Coronary artery (tissue), 2 donors: ENCODE results near the gene KRT33A.

Experiments
- DNase-seq: peaks from one replicate; pipeline ENCODE4 v3.0.0-alpha.2; 2017; ENCODE audit warnings: low spot score
- H3K27ac ChIP-seq, 2 donors: fragments of 200-600 bp; sonication (generic); one replicate each; pipeline ENCODE4 v1.5.1; 2016 to 2019
- H3K4me3 ChIP-seq: fragments of 200-600 bp; sonication (generic); 2 replicates; pipeline ENCODE4 v1.5.1; 2016; ENCODE audit warnings: mild to moderate bottlenecking, moderate library complexity
- CTCF ChIP-seq: fragments of 200-600 bp; sonication (generic); IDR thresholded peaks from one replicate; pipeline ENCODE4 v1.5.1; 2019; ENCODE audit warnings: antibody characterized with exemption

KRT33A gene

GRCh38 chr17:41326173-41327145 lies 24.2 kb downstream of the KRT33A start:
- DNase-seq, result no peak
- TF ChIP-seq CTCF, result no peak
- Histone ChIP-seq H3K27ac (no peak overlapping the region), H3K4me3 (no peak overlapping the region)

GRCh38 chr17:41325611-41326010 lies 25.0 kb downstream of the KRT33A start:
- H3K27ac ChIP-seq, result no peak overlapping the region
- no peak overlapping the region for H3K4me3 ChIP-seq
- no peak for TF ChIP-seq CTCF
- DNase-seq, result no peak

GRCh38 chr17:41325126-41325525 lies 25.5 kb downstream of the KRT33A start:
- Histone ChIP-seq H3K4me3 (no peak overlapping the region), H3K27ac (no peak overlapping the region)
- TF ChIP-seq CTCF, result no peak
- DNase-seq, result no peak

GRCh38 chr17:41324180-41325075 lies 26.2 kb downstream of the KRT33A start:
- no peak overlapping the region for H3K27ac ChIP-seq
- no peak for DNase-seq
- no peak overlapping the region for H3K4me3 ChIP-seq
- no peak for TF ChIP-seq CTCF

GRCh38 chr17:41322903-41323895 lies 27.4 kb downstream of the KRT33A start:
- DNase-seq, result no peak
- no peak for TF ChIP-seq CTCF
- H3K27ac ChIP-seq, result no peak overlapping the region
- H3K4me3 ChIP-seq, result no peak overlapping the region
